HL-60/S4 treated with retinoic acid at 250 ng/mL for 4 days and 3 days (cell line): ENCODE results near the gene SPIN2B.

ENCODE experiments used
- in situ Hi-C: fragments of 300-500 bp; cut with MboI; formaldehyde crosslinking; loops from 2 replicates; pipeline ENCODE4 v1.7.0; 2022; ENCODE audit warnings: low sequenced_read_pairs

The SPIN2B gene

DNA sequence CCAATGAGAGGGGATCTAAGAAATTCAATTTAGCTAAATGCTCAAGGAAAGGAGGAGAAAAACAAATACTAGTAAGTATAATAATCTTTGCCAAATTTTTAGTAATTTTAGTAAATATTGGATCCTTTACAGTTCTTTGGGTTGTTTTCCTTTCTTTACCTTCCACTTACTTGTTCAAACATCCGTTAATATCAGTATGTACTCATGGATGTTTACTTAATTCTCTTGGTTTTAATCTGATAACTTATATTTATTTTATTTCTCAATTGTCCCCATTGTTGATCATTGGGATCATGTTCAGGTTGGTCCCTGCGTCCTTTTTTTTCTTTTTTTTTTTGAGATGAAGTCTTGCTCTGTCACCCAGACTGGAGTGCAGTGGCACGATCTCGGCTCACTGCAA, 46.9 kb downstream of the SPIN2B start:
- in situ Hi-C loops = no loop called here

DNA sequence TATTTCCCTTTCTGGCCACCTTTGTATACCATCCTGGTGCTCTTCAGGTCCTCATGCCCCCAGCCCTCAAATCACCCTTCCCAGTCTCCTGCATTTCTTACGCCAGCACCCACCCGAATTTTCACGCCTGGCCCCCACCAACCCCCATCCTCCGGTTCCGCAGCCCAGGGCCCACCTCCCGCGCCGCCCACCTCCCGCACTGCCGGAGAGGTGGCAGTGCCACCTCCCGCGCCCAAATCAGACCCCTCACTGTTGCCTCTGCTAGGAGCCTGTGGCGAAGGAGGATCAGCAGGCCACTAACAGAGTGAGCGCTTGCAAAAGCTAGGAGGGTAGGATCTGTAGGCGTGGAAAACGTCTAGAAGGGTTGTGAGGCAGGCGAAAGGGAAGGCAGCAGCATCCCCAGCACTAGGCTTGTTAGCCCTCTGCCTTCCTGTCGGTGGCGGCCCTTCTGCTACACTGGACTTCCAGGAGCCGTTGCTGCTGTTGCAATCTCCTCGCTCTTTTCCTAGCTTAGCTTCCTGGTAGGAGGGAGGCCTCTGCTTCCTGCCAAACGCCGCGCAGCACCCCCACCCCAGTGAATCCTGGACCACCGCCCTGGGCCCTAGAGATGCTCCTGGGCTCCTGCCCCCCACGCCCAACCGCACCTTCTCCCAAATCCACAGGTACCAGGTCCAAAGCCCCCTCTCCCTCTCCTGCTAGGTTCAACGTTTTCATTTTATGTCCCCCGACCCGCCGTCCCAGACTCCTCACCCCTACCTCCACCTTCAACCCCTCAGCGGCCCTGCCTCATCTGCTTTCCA, 51.0 kb downstream of the SPIN2B start:
- in situ Hi-C loops = no loop called here
